GM21786 (cell line): ENCODE results near the gene TNKS1BP1.
"Not testable (repeated sequence)": the region's sequence is repeated elsewhere in the genome, so short reads cannot be mapped to it uniquely, and the experiment has no call there.

Experiments
- ATAC-seq: cut with Tn5 transposase; IDR thresholded peaks from one replicate; pipeline ENCODE4 v1.9.1; 2021; ENCODE audit not compliant: unreplicated experiment

Gene TNKS1BP1, protein sequence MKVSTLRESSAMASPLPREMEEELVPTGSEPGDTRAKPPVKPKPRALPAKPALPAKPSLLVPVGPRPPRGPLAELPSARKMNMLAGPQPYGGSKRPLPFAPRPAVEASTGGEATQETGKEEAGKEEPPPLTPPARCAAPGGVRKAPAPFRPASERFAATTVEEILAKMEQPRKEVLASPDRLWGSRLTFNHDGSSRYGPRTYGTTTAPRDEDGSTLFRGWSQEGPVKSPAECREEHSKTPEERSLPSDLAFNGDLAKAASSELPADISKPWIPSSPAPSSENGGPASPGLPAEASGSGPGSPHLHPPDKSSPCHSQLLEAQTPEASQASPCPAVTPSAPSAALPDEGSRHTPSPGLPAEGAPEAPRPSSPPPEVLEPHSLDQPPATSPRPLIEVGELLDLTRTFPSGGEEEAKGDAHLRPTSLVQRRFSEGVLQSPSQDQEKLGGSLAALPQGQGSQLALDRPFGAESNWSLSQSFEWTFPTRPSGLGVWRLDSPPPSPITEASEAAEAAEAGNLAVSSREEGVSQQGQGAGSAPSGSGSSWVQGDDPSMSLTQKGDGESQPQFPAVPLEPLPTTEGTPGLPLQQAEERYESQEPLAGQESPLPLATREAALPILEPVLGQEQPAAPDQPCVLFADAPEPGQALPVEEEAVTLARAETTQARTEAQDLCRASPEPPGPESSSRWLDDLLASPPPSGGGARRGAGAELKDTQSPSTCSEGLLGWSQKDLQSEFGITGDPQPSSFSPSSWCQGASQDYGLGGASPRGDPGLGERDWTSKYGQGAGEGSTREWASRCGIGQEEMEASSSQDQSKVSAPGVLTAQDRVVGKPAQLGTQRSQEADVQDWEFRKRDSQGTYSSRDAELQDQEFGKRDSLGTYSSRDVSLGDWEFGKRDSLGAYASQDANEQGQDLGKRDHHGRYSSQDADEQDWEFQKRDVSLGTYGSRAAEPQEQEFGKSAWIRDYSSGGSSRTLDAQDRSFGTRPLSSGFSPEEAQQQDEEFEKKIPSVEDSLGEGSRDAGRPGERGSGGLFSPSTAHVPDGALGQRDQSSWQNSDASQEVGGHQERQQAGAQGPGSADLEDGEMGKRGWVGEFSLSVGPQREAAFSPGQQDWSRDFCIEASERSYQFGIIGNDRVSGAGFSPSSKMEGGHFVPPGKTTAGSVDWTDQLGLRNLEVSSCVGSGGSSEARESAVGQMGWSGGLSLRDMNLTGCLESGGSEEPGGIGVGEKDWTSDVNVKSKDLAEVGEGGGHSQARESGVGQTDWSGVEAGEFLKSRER (N-terminal part only)

GRCh38 chr11:57324886-57325734, at the start of gene TNKS1BP1:
Gene TNKS1BP1 (minus strand): TSS chr11:57324952. CDS start chr11:57321885, 3,067 bp downstream.
- ATAC-seq = peak; percentile 87

DNA sequence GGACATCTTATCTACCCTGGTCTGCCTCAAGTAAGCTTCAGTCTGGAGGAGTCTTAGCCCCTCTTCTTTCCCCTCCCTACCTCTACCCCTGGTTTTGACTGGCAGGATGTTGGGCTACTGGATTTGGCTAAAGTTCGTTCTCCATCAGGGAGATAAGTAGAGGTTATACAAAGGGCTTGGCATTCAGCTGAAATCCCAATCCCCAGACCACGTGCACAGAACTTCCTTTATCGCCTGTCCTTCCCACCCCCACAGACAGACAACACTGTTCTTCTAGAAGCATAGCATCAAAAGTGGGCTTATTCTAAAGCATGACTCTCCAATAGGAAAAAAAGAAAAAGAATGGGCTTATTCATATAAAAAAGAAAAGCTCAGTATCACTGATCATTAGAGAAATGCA, 48.4 kb upstream of the TNKS1BP1 start:
- no peak for ATAC-seq

DNA sequence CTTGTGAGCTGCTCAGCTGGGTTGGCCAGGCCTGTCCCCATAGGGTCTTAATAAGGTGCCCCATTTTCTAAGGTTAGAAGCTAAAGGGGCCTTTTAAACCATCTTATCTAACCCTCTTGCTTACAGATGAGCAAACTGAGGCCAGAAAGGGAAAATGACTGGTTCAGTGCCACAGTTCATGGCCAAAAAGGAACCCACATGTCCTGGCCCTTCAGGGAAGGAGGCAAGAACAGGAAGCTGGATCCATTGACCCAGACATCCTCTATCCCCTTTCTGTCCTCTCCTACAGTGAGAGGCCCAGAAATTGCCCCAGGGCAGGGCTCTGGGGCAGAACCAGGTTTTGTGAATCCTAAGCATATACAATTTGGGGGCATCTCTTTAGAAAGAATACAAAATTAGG, 46.2 kb upstream of the TNKS1BP1 start:
- no peak for ATAC-seq

DNA sequence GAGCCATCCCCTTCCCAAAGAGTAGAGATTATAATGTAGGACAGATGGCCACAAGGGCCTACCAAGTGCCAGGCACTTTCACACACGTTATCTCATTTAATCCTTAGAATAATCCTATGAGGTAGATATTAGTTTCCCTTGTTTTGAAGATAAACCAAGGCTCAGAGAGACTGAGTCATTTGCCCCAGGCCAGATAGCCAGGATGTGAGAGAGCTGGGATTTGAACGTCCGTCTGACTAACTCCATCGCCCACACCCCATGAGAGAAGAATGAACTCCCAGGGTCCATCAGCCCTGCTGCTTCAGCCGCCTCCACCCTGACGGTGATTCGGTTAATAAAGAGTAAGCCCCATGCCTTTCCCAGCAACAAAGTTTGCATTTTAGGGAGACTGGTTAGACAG, 45.5 kb upstream of the TNKS1BP1 start:
- no peak for ATAC-seq

- ATAC-seq = no peak
Measured at GRCh38 chr11:57368845-57369232, 44.1 kb upstream of the TNKS1BP1 start.

DNA sequence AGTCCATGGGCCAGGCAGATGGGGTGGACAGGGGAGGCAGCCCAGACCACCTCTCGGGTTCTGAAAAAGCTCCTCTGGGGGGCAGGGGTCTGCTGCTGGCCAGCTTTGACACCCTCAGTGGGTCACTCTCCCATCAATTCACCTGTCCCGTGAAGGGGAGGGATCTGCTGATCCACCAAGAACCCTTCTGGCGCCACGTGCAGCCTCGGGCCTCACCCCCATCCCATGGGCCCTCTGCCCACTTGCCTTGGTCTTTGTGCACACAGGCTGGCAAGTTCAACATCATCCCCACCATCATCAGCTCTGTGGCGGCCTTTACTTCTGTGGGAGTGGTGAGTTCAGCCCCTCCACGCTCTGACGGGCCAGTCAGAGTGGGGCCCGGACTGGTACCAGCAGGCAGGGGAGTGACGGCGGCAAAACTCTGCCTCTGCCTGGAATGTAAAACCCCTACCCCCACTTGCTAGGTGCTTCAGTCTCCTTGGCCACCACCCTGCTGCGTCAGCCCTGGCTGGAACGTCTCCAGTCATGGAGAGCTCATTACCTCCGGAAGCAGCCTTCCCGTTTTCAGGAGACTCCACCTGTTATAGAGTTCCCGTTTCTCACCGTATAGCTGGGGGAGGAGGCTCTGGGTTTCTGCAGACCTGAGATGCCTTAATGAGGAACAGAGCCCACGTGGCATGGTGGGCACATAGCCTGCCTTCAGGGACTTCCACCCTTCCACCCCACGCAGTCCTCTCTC, 43.5 kb upstream of the TNKS1BP1 start:
- ATAC-seq = no peak

GRCh38 chr11:57364851-57365660, 40.3 kb upstream of the TNKS1BP1 start:
- no peak for ATAC-seq

DNA sequence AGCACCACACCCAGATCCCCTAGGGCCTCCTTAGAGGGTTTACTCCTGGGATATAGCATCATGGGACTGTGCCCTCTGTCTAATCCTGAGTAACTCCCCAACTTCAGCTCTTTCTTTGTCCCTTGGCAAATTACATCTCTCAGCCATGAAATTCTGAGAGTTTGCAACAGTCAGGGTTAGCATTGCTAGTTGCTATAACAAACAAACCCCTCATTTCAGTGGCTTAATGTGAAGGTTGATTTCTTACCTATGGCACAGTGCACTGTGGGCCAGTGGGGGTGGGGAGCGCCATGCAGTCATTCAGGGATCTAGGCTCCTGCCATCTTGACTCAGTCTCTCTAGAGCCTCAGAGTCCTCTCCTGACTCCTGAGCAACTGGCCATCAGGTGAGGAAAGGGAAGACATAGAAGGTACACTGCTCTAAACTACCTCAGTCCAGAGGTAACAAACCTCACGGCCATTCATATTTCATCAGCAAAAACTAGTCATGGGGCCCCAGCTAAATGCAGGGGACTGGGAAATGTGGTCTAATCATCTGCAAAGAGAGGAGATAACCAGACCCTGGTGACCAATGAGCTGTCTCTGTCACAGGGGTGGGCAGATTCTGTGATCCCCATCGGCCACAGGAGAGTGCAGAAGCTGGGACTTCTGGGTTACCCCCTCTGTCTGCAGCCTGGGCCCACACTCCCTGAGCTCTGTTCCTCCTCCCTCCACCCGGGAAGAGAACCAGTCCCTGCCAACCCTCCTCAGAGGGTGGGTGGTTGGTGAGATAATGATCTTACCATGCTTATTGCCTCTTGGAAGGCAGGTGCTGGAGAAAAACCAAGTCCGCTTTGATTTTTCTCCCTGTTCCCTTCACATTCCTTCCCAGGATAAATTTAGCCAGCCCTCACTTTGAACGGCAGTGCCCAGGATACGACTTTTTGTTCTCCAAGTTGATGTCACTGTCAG, 38.7 kb upstream of the TNKS1BP1 start:
- no peak for ATAC-seq

- ATAC-seq = no peak
Measured at GRCh38 chr11:57361926-57362325, 37.2 kb upstream of the TNKS1BP1 start.

DNA sequence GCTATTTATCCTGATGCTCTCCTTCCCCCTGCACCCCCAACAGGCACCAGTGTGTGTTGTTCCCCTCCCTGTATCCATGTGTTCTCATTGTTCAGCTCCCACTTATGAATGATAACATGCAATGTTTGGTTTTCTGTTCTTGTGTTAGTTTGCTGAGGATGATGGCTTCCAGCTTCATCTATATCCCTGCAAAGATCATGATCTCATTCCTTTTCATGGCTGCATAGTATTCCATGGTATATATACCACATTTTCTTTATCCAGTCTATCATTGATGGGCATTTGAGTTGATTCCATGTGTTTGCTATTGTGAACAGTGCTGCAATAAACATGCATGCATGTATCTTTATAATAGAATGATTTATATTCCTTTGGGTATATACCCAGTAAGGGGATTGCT, 36.7 kb upstream of the TNKS1BP1 start:
- ATAC-seq = not testable (repeated sequence)

GRCh38 chr11:57360991-57361390, 36.2 kb upstream of the TNKS1BP1 start:
- no peak for ATAC-seq

DNA sequence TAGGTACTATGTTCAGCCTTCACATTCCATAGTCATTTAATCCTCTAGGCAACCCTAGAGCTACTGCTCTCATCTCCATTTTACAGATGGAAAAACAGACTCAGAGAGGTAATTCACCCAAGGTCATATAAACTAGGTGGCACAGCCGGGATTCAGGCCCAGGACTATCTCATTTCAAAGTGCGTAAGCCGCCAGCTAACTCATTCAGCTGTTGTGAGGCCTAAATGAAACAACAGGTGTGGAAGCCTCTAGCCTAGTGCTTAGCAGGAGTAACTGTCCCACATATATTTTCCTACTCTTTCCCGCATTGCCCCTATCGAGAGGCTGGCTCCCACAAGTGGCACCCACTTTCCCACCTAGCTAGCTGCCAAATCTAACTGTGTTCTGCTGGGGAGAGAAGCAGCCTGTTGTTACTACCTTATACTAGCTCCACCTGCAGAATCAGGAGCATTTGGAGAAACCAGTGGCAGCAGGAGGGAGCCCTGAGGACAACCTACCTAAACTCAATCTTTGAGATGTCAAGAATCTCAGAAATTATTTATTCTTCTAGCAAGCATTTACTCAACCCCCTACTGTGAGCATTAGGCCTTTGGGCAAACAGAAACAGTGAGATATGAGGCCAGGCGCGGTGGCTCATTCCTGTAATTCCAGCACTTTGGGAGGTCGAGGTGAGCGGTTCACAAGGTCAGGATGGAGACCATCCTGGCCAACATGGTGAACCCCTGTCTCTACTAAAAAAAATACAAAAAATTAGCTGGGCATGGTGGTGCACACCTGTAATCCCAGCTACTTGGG, 35.3 kb upstream of the TNKS1BP1 start:
- no peak for ATAC-seq

- no peak for ATAC-seq
Measured at GRCh38 chr11:57359396-57359795, 34.6 kb upstream of the TNKS1BP1 start.

DNA sequence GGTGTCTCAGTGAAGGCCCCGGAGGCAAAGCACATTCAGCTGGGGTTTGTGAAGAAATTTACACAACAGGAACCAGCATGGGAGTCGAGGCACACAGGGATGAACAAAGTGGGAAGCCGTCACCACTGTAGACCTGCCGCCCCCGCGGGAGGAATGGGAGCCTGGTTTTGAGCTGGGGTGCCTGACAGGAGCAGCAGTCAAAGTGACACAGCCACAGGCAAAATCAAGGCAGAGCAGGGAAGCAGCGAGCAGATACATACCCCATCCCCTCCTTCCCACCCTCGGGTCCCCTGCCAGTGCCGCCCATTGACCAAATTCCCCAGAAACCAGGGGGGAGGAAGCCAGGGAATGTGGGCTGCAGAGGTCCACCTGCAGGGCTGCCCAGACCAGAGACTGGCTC, 34.2 kb upstream of the TNKS1BP1 start:
- no peak for ATAC-seq

DNA sequence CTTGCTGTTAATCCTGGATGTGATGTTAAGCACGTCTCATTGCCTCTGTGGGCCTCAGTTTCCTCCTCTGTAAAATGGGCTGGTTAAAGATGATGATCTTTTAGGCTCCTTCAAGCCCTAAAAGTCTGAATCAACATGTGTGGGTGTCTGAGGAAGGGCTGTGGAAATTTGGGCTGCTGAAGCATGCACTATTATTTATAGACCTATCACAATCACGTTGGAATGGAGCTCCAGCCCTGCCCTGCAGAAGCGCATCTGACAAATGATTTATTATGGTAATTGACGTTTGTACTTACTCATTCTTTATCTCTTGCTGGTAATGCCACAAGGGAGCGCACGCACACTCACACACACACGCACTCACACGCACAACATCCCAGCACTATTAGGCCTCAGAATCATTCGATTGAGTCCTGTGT, 33.8 kb upstream of the TNKS1BP1 start:
- ATAC-seq = no peak

- no peak for ATAC-seq
Measured at GRCh38 chr11:57357856-57358255, 33.1 kb upstream of the TNKS1BP1 start.

DNA sequence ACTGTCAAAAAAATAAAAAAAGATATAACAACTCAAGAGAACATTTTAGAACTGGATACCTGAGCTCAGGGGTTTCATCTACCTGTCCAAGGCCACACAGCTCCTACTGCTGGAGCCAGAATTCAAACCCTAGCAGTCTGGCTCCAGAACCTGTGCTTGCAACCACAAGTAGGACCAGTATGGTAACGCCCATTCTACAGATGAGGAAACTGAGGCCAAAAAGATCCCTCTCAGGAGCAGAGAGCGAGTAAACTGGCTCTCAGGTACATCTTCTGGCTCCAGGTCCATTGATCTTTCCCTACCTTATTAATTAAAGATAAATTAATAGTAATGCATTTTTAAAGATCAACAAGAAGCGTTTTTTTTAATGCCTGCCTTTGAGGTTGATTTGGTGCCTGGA, 32.6 kb upstream of the TNKS1BP1 start:
- ATAC-seq = no peak
